Left ventricle myocardium superior (tissue), 1 donor: Measurements from ENCODE around the gene NFKBIA. TPM values are rescaled to one million over a fixed set of nuclear protein-coding genes. Genes with fewer than 3 reads are reported as not detected.
"Not testable (repeated sequence)": the region's sequence is repeated elsewhere in the genome, so short reads cannot be mapped to it uniquely, and the experiment has no call there.

ENCODE experiments used
- ATAC-seq: fragments of 200-7000 bp; cut with Tn5 transposase; one replicate; pipeline ENCODE4 v1.9.1; 2020; ENCODE audit warnings: mild to moderate bottlenecking, moderate library complexity
- DNase-seq: peaks from one replicate; pipeline ENCODE4 v3.0.0-alpha.2; 2020
- intact Hi-C: fragments of 100-400 bp; cut with micrococcal nuclease; formaldehyde crosslinking; loops from one replicate; pipeline ENCODE4 v1.11.0; 2022
- total RNA-seq: library from RNA; stranded (reverse); fragmentation: NEBNext Ultra II Directional; extraction: Animal tissue kit (Norgen Biotek cat#: 25700); gene quantifications from one replicate; pipeline ENCODE4 v1.2.1, GENCODE V29; 2021
- donor health status: DM: no; HTN: yes; CAD: no; lungs with severe emphysema.

Gene NFKBIA
- total RNA-seq, 1 donor from 2014 or later, result 96.4 TPM

DNA sequence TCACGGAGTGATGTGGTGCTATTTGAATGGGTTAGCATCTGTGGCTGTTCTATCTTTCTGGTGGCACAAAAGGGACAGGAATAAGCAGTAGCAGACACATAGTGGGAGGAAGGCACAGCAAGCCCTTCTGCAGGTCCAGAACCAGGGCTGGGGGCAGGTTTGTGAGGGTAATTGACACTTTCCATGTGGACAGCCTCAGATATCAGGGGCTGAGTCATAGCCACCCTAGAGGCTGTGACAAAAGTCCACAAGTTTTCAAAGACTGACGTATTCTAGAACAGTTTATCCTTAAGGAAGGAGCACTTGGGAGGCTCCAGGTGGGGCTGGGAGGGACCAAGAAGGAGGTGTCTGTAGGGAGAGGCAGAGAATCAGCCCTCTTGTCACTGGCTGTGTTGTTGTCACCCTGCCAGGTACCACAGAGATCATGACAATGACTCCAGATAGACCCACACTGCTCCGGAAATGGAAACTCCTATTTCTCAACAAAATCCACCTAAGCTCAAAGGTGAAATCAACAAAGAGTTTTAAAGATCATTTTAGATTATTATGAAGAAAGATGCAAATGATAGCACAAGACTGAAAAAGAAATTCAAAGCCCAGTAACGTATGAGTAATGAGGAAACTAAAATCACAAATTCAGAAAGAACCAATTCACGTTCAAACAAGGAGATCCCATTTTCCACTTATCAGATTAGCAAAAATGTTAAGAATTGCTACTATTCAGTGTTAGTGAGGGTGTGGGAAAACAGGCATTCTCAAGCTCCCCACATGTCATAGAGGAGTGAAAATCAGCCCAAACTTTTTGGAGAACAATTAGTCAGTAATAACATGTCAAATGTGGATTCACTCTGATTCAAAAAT is 48.3 kb downstream of the NFKBIA start:
- DNase-seq, result no peak
- no peak for ATAC-seq
- intact Hi-C loops, result loop anchor here (5.0 kb wide), 1 partner anchor 314 kb away; no protein-coding TSS in a partner anchor

- intact Hi-C loops, result loop anchor here (5.0 kb wide), 1 partner anchor 313 kb away; no protein-coding TSS in a partner anchor
- DNase-seq, ATAC-seq: not testable (repeated sequence)
Measured at GRCh38 chr14:35355235-35355634, 49.3 kb downstream of the NFKBIA start.

DNA sequence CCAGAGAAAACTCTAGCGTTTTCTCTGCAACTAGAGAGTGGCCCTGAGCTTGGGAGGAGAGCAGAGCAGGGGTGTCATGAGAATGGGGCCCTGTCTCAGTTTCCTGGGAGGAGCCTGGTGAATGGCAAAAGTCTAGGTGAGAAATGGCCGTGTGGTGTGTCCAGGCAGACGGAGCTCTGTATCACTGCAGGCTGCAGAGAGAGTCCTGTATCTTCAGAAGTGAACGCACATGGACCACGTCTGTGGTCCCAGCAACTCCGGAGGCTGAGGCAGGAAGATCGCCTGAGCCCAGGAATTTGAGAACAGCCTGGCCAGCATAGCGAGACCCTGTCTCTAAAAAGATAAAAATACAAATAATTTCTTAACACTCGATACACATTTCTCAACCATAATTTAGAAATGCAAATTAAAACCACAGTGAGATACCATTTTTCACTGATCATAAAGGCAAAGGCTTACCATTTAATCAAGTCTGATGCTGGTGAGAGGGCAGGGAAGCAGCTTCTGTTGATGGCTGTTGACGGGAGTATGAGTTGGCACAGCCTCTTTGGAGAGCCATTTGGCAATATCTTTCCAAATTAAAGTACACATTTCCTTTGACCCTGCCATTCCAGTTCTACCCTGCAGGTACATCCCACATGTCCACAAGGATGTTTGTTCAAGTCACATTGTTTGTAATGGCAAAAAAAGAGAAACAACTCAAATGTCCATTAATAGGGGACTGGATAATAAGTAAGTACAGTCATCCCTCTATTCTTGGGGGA is 51.0 kb downstream of the NFKBIA start:
- intact Hi-C loops, result no loop called here
- no peak for ATAC-seq
- DNase-seq, result no peak

- DNase-seq (no peak), ATAC-seq (peak; percentile 83)
- intact Hi-C loops, result no loop called here
Measured at GRCh38 chr14:35352274-35353233, 52.0 kb downstream of the NFKBIA start.

GRCh38 chr14:35351897-35352273 is 52.7 kb downstream of the NFKBIA start:
- DNase-seq (no peak), ATAC-seq (no peak)
- intact Hi-C loops, result no loop called here

Other genes with a start within 250 kb of the NFKBIA start
- 185 TPM for gene PSMA6, start 112.4 kb downstream of the NFKBIA start, total RNA-seq
- not detected for gene INSM2, start 129.4 kb upstream of the NFKBIA start, total RNA-seq